Gastrocnemius medialis (tissue), 4 donors: ENCODE measurements around the gene CLPSL1.

Experiments used
- CTCF ChIP-seq, 5 experiments: fragments of 450-650 bp in 3 of 5; fragments of 200-600 bp in 2 of 5; sonication (generic) in 2 of 5; IDR thresholded peaks in 4 of 5; conservative IDR thresholded peaks in 1 of 5; 1 replicate in 4 of 5; 2 replicates in 1 of 5; pipeline ENCODE4 v1.5.1; 2016 to 2019; ENCODE audit warnings: antibody characterized with exemption in 5 of 5, mild to moderate bottlenecking in 3 of 5, moderate library complexity in 3 of 5
- POLR2A ChIP-seq, 2 donors: fragments of 450-650 bp; IDR thresholded peaks; one replicate each; pipeline ENCODE4 v1.6.1; 2017; ENCODE audit warnings: antibody characterized with exemption in 2 of 2, mild to moderate bottlenecking in 2 of 2, moderate library complexity in 2 of 2

- no peak for TF ChIP-seq CTCF (IDR thresholded peaks at IDR 0.05 in 4 of 5, conservative IDR thresholded peaks at IDR 0.05 in 1 of 5)
- no peak for TF ChIP-seq POLR2A (IDR thresholded peaks at IDR 0.05)
Measured at GRCh38 chr6:35776364-35777215, 4.2 kb upstream of the CLPSL1 start, which contains the start of gene CLPSL2.
